Stimulated activated naive CD8-positive, alpha-beta T cell treated with anti-CD3 and anti-CD28 coated beads, Interleukin-15, Interleukin-2, amounts not matched to agents 100 U/mL and 50 U/mL, for 24 hours (primary cell): Measurements from ENCODE around the gene ACTR6.
"Not testable (repeated sequence)": the region's sequence is repeated elsewhere in the genome, so short reads cannot be mapped to it uniquely, and the experiment has no call there.

Experiments
- ATAC-seq: fragments of 150-1000 bp; cut with Tn5 transposase; one replicate; pipeline ENCODE4 v1.10.0; 2021
- DNase-seq: peaks from one replicate; pipeline ENCODE4 v3.0.0; 2021

Gene ACTR6

DNA sequence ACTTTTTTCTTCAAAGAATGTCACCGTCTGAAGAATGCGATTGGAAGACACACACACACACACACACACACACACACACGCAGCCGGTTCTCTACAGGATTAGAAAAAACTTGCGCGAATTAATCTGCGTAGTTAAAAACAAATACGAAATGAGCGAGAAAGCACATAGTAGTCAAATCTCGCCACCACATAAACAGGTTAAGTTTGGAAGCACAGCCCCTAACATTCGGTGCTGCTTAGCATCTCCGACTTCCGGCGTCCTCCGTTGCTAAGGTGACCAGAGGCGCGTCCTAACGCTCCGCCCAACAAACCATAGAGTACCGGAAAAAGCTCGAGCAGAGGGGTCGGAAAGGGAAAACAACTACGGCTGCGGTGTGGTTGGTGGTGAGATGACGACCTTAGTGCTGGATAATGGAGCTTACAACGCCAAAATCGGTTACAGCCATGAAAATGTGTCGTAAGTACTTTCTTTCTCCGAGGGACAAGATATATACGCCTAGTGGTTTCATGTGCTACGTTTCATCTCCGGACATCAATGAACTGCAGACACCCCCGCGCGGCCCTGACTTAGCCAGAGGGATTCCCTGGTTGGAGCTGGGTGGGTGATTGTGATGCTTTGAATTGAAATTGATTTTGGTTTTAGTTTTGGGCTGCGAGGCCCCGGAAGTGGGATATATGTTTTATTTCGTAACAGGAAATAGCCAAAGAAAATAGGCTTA, at the start of gene ACTR6:
ACTR6 (plus strand) TSS at position 353 of the 719 bp plus-strand sequence; CDS start at position 390, 37 bp downstream.
- ATAC-seq, result peak; percentile 89
- DNase-seq, result peak; percentile 96

DNA sequence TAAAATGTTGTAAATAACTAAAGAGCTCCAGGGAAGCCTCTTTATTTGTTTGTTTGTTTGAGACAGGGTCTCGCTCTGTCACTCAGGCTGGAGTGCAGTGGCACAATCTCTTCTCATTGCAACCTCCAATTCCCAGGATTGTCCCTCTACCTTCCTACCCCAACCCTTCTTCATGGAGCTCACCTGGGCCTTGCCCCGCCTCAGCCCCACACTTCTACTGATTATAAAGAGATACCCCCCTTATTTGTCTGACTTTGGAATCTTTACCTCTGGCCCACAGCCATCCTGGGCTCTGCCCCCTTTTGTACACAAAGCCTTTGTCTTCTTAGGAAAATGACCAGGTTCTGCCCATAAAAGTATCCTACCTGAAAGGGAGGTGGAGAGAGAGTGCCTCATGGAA, 48.8 kb upstream of the ACTR6 start:
- no peak for DNase-seq
- no peak for ATAC-seq

GRCh38 chr12:100153131-100153530, 47.5 kb upstream of the ACTR6 start:
- no peak for ATAC-seq
- no peak for DNase-seq

DNA sequence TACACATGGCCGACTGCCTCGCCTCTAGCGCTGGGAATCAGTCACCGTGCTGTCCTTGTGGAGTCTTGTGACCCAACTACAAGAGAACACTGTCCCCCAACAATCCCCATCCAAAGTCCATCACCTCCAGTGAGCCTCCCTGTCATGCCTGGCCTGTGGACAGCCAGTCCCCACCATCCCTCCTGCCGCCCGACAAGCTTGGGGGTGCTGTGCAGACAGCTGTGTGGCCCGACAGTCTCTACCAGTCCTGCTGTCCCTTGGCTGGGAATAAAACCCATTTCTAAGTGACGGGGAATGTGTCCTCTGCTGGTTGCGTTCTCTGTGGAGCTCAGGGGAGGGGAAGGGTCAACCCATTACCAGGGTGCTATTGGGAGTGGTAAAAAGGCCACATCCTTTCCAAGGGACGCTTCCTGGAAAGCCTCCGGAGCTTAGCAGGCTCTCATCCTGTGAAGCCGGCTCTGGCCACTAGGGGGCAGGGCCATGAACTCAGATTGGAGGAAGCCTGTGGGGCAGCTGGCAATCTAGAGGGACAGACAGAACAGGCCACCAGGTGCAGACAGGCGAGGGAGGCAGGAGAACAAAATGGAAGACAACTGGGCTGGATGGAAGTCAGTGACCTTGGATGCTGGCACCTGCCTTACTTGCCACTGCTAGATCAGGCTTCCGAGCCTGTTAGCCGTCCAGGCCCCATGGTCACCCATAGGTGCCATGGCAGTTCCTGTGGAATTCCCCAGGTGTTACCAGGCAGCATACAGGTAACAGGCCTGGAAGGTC, 46.0 kb upstream of the ACTR6 start:
- DNase-seq, result peak; percentile 85

GRCh38 chr12:100156731-100157426, 43.7 kb upstream of the ACTR6 start:
- no peak for ATAC-seq
- no peak for DNase-seq

More for the DNA sequence above, 46.0 kb upstream of the ACTR6 start:
- ATAC-seq, result peak; percentile 67

- DNase-seq, result no peak
- no peak for ATAC-seq
Measured at GRCh38 chr12:100157427-100157821, 43.2 kb upstream of the ACTR6 start.

DNA sequence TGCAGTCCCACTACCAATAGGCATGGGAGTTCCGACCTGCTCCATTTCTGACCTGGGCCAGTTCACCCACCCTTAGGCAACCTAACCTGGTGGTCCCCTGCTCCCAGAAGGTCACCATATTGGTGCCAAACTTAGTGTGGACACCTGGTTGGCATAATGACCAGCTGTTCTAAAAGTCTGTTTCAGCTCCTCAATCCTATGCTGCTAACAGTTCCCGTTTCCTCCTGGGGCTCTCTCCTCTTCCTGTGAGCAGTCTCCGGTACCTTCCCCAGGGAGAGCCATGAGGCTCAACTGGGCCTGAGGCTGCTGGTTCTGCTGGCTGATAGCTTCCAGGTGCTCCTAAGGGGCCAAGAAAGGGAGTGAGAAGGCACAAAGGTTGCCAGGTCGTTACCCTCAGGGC, 42.1 kb upstream of the ACTR6 start:
- no peak for ATAC-seq

GRCh38 chr12:100159391-100160104, 41.1 kb upstream of the ACTR6 start:
- no peak for DNase-seq
- ATAC-seq, result no peak

More for the DNA sequence above, 42.1 kb upstream of the ACTR6 start:
- no peak for DNase-seq

DNA sequence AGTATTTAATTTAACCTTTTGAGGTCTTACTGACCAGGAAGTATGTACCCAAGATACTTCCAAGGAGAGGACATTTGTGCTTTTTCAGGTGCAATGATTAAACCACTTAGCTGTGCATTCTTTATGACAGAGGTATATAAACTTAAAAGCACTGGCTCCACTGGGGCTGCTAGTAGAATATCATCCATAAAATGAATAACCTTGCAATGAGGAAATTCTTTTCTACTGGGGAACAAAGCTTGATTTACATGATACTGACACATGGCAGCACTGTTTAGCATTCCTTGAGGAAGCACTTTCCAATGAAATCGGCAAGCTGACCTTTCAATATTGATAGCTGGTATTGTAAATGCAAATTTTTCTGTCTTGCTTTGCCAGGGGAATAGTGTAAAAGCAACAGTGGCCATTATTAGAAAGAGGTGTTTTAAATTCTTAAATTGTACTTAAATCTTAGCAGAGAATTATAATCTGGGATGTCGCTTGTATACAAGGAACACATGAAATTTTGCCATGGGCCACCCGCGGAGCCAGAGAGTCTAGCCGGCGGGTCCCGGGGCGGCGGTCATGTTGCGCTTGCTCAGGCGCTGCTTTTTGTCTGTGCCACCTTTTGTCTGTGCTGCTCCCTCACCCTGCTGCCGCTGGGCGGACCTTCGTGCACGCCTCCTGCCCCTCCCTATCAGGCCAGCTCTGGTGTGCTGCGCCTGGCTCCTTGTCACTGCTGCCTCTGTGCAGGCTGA, 37.0 kb upstream of the ACTR6 start:
- ATAC-seq (peak; percentile 98), DNase-seq (peak; percentile 71)

- ATAC-seq, result no peak
Measured at GRCh38 chr12:100164153-100164704, 36.4 kb upstream of the ACTR6 start.

DNA sequence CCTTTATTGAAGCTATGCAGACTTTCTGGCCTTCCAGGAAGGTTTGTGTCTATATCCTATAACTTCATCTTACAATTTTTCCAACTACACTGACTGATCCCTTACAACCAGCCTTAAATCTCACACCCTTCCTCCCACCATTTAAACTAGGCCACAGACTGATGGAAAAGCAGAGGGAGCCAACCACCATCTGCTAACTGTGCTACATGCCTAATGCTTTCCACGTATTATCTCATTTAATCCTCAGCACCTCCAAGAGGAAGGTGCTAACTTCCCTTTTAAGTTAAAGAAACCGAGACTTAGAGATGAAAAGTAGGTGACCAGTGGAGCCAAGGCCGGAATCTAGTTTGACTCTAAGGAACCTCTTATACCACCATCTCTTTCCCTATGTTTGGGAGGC, 35.3 kb upstream of the ACTR6 start:
- no peak for DNase-seq
- no peak for ATAC-seq

More at GRCh38 chr12:100164153-100164704, 36.4 kb upstream of the ACTR6 start:
- DNase-seq, result no peak

DNA sequence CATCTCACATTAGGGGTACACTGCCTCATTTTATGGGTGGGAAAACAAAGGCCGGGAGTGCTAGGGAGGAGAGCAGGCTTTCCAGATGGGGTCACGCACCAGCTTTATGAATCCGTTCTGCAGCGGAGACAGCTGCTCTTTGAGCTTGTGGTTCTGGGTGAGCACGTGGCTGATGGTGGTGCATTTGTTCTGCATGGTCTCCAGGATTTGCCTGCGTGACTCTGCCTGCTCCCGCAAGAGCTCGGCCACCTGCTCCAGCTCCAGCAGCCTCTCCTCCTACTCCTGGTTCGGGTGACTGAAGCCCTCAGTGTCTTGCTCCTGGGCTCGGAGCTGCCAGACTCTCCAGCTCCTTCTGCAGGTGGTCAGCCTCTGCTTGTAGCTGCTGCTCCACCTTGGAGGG, 34.4 kb upstream of the ACTR6 start:
- ATAC-seq, result no peak
- no peak for DNase-seq

GRCh38 chr12:100168562-100168961, 32.1 kb upstream of the ACTR6 start:
- DNase-seq, result no peak
- no peak for ATAC-seq

DNA sequence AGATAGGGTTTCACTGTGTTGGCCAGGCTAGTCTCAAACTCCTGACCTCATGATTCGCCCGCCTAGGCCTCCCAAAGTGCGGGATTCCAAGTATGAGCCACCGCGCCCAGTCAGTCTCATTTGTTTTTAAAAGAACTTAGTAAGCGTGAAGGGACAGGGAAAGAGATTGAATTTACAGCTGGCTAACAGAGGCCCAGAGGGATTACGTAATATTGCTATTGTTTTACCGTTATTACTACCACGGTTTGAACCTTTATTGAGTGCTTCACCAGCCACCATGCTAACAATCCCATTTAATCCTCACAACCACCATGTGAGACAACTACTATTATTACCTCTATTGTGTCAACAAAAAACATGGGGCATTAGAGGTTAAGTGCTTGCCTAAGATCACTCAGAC, 31.3 kb upstream of the ACTR6 start:
- DNase-seq (no peak), ATAC-seq (no peak)

- ATAC-seq, result no peak
- no peak for DNase-seq
Measured at GRCh38 chr12:100170313-100170858, 30.2 kb upstream of the ACTR6 start.

GRCh38 chr12:100171248-100171647, 29.4 kb upstream of the ACTR6 start:
- ATAC-seq (no peak), DNase-seq (no peak)

DNA sequence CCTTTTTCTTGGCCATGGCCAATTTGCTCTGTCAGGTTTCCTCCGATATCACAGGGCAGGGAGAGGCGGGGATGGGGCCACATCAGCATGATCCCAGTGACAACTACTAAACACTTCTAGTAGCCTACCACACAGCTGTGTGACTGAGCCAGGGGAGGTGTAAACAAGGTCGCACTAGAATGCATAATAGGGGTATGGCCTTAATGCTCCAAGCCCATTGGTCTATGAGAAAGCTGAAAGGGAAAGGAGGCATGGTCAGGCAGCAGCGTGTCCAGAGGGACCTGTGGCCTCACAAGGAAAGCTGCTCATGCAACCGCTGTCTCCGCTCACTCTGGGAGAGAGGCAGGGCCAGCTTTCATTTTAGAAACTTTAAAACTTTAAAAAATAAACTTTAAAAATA, 27.5 kb upstream of the ACTR6 start:
- no peak for ATAC-seq

DNA sequence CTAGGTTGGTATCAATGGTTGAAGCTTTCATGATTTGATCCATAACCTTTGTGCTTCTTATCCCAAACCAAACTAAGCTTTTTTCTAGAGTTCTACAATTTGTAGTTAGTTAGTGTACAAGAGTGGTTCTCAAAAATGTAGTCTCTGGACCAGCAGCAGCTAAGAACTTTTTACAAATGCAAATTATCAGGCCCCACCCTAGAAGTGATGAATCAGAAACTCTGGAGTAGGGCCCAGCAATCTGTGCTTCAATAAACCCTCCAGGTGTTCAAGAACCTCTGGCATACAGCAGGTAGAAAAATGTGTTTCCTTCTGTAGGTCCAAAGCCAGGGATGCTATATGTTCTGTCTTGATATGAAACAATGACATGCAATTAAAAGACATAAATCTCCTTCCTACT, 26.1 kb upstream of the ACTR6 start:
- ATAC-seq, result no peak
- no peak for DNase-seq

More for the DNA sequence above, 27.5 kb upstream of the ACTR6 start:
- no peak for DNase-seq

- ATAC-seq, DNase-seq: not testable (repeated sequence)
Measured at GRCh38 chr12:100176493-100176892, 24.1 kb upstream of the ACTR6 start.

DNA sequence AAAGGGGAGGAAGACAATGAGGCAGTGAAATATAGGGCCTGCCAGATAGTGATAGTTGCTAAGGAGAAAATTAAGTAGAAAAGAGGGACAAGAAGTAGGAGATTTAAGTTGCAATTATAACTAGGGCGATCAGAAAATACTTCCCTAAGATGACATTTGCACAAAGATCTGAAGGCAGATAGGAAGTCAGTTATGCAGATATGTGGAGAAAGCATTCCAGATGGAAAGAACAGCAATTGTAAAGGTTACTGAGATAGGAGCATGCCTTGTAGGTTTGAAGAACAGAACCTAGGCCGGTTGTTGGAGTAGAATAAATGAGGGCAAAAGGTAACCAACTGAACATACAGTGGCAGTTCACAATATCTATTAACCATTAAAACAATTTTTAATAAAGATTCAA, 21.4 kb upstream of the ACTR6 start:
- ATAC-seq, result no peak
- no peak for DNase-seq
